Left lung (tissue), 10 donors: ENCODE data around the gene ZNRF4. TPM values are rescaled to one million over a fixed set of nuclear protein-coding genes. Genes with fewer than 3 reads are reported as not detected.

Experiments used
- ATAC-seq: fragments of 200-7000 bp; cut with Tn5 transposase; one replicate; pipeline ENCODE4 v1.9.1; 2020; ENCODE audit warnings: moderate library complexity
- DNase-seq, 4 donors: peaks; one replicate each; pipeline ENCODE4 v3.0.0-alpha.2; 2013 to 2020
- H3K27ac ChIP-seq, 2 donors: fragments of 200-600 bp; sonication (generic) in 1 of 2; one replicate each; pipeline versions ENCODE4 v1.5.0 to v1.8.0; 2020 to 2021
- H3K27me3 ChIP-seq, 2 donors: fragments of 200-600 bp; sonication (generic) in 1 of 2; one replicate each; pipeline versions ENCODE4 v1.5.0 to v1.8.0; 2020 to 2021
- H3K36me3 ChIP-seq, 2 donors: fragments of 200-600 bp; sonication (generic) in 1 of 2; one replicate each; pipeline versions ENCODE4 v1.5.0 to v1.8.0; 2020 to 2021
- H3K4me1 ChIP-seq, 2 donors: fragments of 200-600 bp; one replicate each; pipeline ENCODE4 v1.8.0; 2021
- H3K4me3 ChIP-seq, 2 donors: fragments of 200-600 bp; sonication (generic) in 1 of 2; one replicate each; pipeline versions ENCODE4 v1.5.0 to v1.8.0; 2020 to 2021; ENCODE audit warnings: mild to moderate bottlenecking in 1 of 2
- H3K9me3 ChIP-seq, 2 donors: fragments of 200-600 bp; sonication (generic) in 1 of 2; one replicate each; pipeline versions ENCODE4 v1.5.0 to v1.8.0; 2020 to 2021
- CTCF ChIP-seq, 2 donors: fragments of 200-600 bp; sonication (generic) in 1 of 2; IDR thresholded peaks; one replicate each; pipeline versions ENCODE4 v1.5.0 to v1.8.0; 2021; ENCODE audit warnings: antibody characterized with exemption in 2 of 2
- intact Hi-C, 2 donors: fragments of 100-400 bp; cut with DNase I; formaldehyde crosslinking; loops; one replicate each; pipeline versions ENCODE4 v1.11.2 to v1.14.2; 2022
- polyA plus RNA-seq, 6 donors: library from polyadenylated mRNA; unstranded; fragments of 120-200 nt; gene quantifications; one replicate each; pipeline ENCODE4 v1.2.1, GENCODE V29; 2013; ENCODE audit not compliant: insufficient read length in 6 of 6
- total RNA-seq, 2 donors: library from RNA; stranded (reverse); fragmentation: NEBNext Ultra II Directional; extraction: Animal tissue kit (Norgen Biotek cat#: 25700); gene quantifications; one replicate each; pipeline ENCODE4 v1.2.1, GENCODE V29; 2021
- donor health status: DM: no; HTN: yes; CAD: no.
- donor health status: DM: no; HTN: no; CAD: no.

ZNRF4 gene
- total and polyA plus RNA-seq, 8 donors: not detected

GRCh38 chr19:5418677-5419076 is 36.5 kb upstream of the ZNRF4 start:
- ATAC-seq: no peak
- Histone ChIP-seq H3K27me3 (peaks cover 0 to 68% of the 10 kb centered on the region in 2 donors), H3K36me3 (no peaks in the 10 kb centered on the region), H3K9me3 (no peaks in the 10 kb centered on the region), H3K27ac (no peak overlapping the region), H3K4me3 (no peak overlapping the region), H3K4me1 (no peaks in the 10 kb centered on the region)
- no peak for DNase-seq
- no peak for TF ChIP-seq CTCF (IDR thresholded peaks at IDR 0.05)
- intact Hi-C loops: no loop called here

- Histone ChIP-seq H3K9me3 (no peaks in the 10 kb centered on the region), H3K36me3 (no peaks in the 10 kb centered on the region), H3K27me3 (peaks cover 0 to 73% of the 10 kb centered on the region in 2 donors), H3K4me1 (no peaks in the 10 kb centered on the region), H3K4me3 (no peak overlapping the region), H3K27ac (no peak overlapping the region)
- no peak for DNase-seq
- intact Hi-C loops: no loop called here
- no peak for ATAC-seq
- TF ChIP-seq CTCF (IDR thresholded peaks at IDR 0.05): no peak
Observed at GRCh38 chr19:5420953-5421352, 34.3 kb upstream of the ZNRF4 start.

- ATAC-seq: no peak
- no peak for TF ChIP-seq CTCF (IDR thresholded peaks at IDR 0.05)
- intact Hi-C loops: no loop called here
- H3K27ac ChIP-seq: no peak overlapping the region
- DNase-seq: no peak
- H3K27me3 ChIP-seq: peaks cover 0 to 71% of the 10 kb centered on the region in 2 donors
- no peaks in the 10 kb centered on the region for H3K36me3 ChIP-seq
- H3K9me3 ChIP-seq: no peaks in the 10 kb centered on the region
- H3K4me1 ChIP-seq: no peaks in the 10 kb centered on the region
- no peak overlapping the region for H3K4me3 ChIP-seq
Observed at GRCh38 chr19:5423567-5424125, 31.6 kb upstream of the ZNRF4 start.

- DNase-seq: no peak
- Histone ChIP-seq H3K4me3 (no peak overlapping the region), H3K4me1 (no peaks in the 10 kb centered on the region), H3K27me3 (peaks cover 0 to 69% of the 10 kb centered on the region in 2 donors), H3K9me3 (no peaks in the 10 kb centered on the region), H3K27ac (no peak overlapping the region), H3K36me3 (no peaks in the 10 kb centered on the region)
- no peak for ATAC-seq
- no peak for TF ChIP-seq CTCF (IDR thresholded peaks at IDR 0.05)
- intact Hi-C loops: no loop called here
Observed at GRCh38 chr19:5424192-5424973, 30.8 kb upstream of the ZNRF4 start.

GRCh38 chr19:5425260-5425659 is 30.0 kb upstream of the ZNRF4 start:
- H3K27me3 ChIP-seq: peaks cover 0 to 69% of the 10 kb centered on the region in 2 donors
- no peak overlapping the region for H3K4me3 ChIP-seq
- no peaks in the 10 kb centered on the region for H3K9me3 ChIP-seq
- no peak for DNase-seq
- no peak overlapping the region for H3K27ac ChIP-seq
- TF ChIP-seq CTCF (IDR thresholded peaks at IDR 0.05): no peak
- intact Hi-C loops: no loop called here
- H3K4me1 ChIP-seq: no peaks in the 10 kb centered on the region
- no peak for ATAC-seq
- no peaks in the 10 kb centered on the region for H3K36me3 ChIP-seq
